Trophoblast cell (in vitro differentiated cells and primary cell): ENCODE measurements around the gene LOXL3.

Experiments
- DNase-seq, 2 donors: peaks; one replicate each; pipeline ENCODE4 v3.0.0-alpha.2; 2016
- H2AFZ ChIP-seq: 2 replicates; pipeline ENCODE4 v1.6.1; 2013; ENCODE audit warnings: low read length, moderate library complexity, mild to moderate bottlenecking; ENCODE audit not compliant: insufficient read depth, poor library complexity
- H2AK5ac ChIP-seq: 2 replicates; pipeline ENCODE4 v1.6.1; 2013; ENCODE audit warnings: mild to moderate bottlenecking, low read length
- H2BK120ac ChIP-seq: 2 replicates; pipeline ENCODE4 v1.6.1; 2013; ENCODE audit warnings: low read length, mild to moderate bottlenecking, moderate library complexity; ENCODE audit not compliant: insufficient read depth, poor library complexity
- H2BK12ac ChIP-seq: 2 replicates; pipeline ENCODE4 v1.6.1; 2013; ENCODE audit warnings: mild to moderate bottlenecking, low read length, moderate library complexity
- H2BK5ac ChIP-seq: 2 replicates; pipeline ENCODE4 v1.6.1; 2013; ENCODE audit warnings: low read length, low read depth, moderate library complexity, mild to moderate bottlenecking; ENCODE audit not compliant: poor library complexity
- H3K14ac ChIP-seq: 2 replicates; pipeline ENCODE4 v1.6.1; 2013; ENCODE audit warnings: mild to moderate bottlenecking, low read length
- H3K18ac ChIP-seq: 2 replicates; pipeline ENCODE4 v1.6.1; 2013; ENCODE audit warnings: mild to moderate bottlenecking, low read length
- H3K23ac ChIP-seq: 2 replicates; pipeline ENCODE4 v1.6.1; 2013; ENCODE audit warnings: low read length
- H3K27ac ChIP-seq: 2 replicates; pipeline ENCODE4 v1.5.1; 2013; ENCODE audit warnings: low read depth, mild to moderate bottlenecking, inconsistent platforms, low read length, moderate library complexity
- H3K27me3 ChIP-seq: 2 replicates; pipeline ENCODE4 v1.6.1; 2013; ENCODE audit warnings: inconsistent platforms, mild to moderate bottlenecking, low read length, moderate library complexity; ENCODE audit not compliant: insufficient read depth
- H3K36me3 ChIP-seq, 2 experiments: 1 replicate in 1 of 2; 2 replicates in 1 of 2; pipeline ENCODE4 v1.6.1; 2013; ENCODE audit warnings: low read length in 2 of 2, mild to moderate bottlenecking in 2 of 2, moderate library complexity in 1 of 2; ENCODE audit not compliant: insufficient read depth in 2 of 2, control insufficient read depth in 1 of 2
- H3K4ac ChIP-seq: 2 replicates; pipeline ENCODE4 v1.6.1; 2013; ENCODE audit warnings: low read depth, mild to moderate bottlenecking, low read length, moderate library complexity
- H3K4me1 ChIP-seq, 2 experiments: 1 replicate in 1 of 2; 2 replicates in 1 of 2; pipeline ENCODE4 v1.6.1; 2013; ENCODE audit warnings: low read length in 2 of 2, mild to moderate bottlenecking in 2 of 2, moderate library complexity in 1 of 2; ENCODE audit not compliant: insufficient read depth in 2 of 2, control insufficient read depth in 1 of 2
- H3K4me2 ChIP-seq: 2 replicates; pipeline ENCODE4 v1.6.1; 2013; ENCODE audit warnings: inconsistent platforms, mild to moderate bottlenecking, low read length, moderate library complexity
- H3K4me3 ChIP-seq: 2 replicates; pipeline ENCODE4 v1.5.1; 2013; ENCODE audit warnings: mild to moderate bottlenecking, low read depth, low read length, inconsistent platforms
- H3K79me1 ChIP-seq: one replicate; pipeline ENCODE4 v1.6.1; 2013; ENCODE audit warnings: low read length
- H3K79me2 ChIP-seq: 2 replicates; pipeline ENCODE4 v1.6.1; 2013; ENCODE audit warnings: low read length, mild to moderate bottlenecking; ENCODE audit not compliant: control insufficient read depth, insufficient read depth, poor library complexity
- H3K9ac ChIP-seq: 2 replicates; pipeline ENCODE4 v1.6.1; 2013; ENCODE audit warnings: mild to moderate bottlenecking, low read length
- H3K9me3 ChIP-seq: 2 replicates; pipeline ENCODE4 v1.6.1; 2013; ENCODE audit warnings: low read depth, mild to moderate bottlenecking, control low read depth, inconsistent platforms, low read length; ENCODE audit not compliant: insufficient read depth
- H4K12ac ChIP-seq: 2 replicates; pipeline ENCODE4 v1.6.1; 2013; ENCODE audit warnings: low read depth, mild to moderate bottlenecking, low read length, moderate library complexity
- H4K8ac ChIP-seq: 2 replicates; pipeline ENCODE4 v1.6.1; 2013; ENCODE audit warnings: low read depth, mild to moderate bottlenecking, low read length, moderate library complexity
- H4K91ac ChIP-seq: one replicate; pipeline ENCODE4 v1.6.1; 2013; ENCODE audit warnings: low read depth, mild to moderate bottlenecking, low read length, moderate library complexity
- WGBS: extraction: QIAGEN DNeasy Blood & Tissue Kit; methylation state at CpG from one replicate; pipeline ENCODE4 v1.1.7; 2013; ENCODE audit warnings: missing lambda C conversion rate; ENCODE audit not compliant: insufficient read length, insufficient coverage; ENCODE audit errors: extremely low coverage; 5-methylcytosine and 5-hydroxymethylcytosine counted together

Gene LOXL3

DNA sequence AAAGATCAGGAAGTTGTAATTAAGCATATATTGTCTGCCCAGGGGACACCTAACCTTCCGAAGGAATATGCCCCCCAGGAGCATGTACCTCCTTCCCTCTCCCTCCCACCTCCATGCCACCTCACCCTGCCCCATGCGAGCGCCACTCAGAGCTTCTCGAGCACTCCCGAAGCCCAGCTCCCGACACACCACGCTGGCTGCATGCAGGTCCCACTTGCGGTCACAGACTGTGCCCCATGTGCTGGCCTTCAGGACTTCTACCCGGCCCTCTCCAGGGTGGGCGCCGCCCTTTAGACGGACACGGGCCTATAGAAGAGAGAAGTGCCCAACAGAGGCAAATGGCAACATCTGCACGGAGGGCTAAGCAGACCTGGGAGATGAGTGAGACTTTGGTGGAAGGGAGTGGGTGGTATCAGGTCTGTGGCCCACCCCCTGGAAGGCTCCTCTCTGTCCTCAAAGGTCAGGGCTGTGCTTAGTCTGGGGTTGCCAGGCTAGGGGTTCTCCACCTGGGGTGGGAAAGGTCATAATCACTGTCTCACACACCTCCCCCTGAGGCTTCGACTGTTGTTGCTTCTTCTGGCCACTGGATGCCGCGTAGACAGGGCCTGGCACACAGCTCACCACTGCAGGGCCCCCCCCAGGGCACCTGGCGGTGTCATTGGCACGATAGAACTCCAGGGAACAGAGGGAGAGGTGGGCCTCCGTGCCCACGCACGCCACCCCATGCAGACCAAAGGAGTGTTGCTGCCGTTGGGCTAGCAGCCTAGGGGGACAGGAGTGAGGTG lies 17.4 kb downstream of the LOXL3 start:
- WGBS, result no CpG with 5 or more reads among the region's 23 CpGs
- H2BK5ac ChIP-seq, result no peak overlapping the region
- no peak overlapping the region for H2BK12ac ChIP-seq
- H3K4me3 ChIP-seq, result no peak overlapping the region
- H3K36me3 ChIP-seq, result peaks cover 12 to 17% of the 10 kb centered on the region in 2 experiments
- no peaks in the 10 kb centered on the region for H3K27me3 ChIP-seq
- H3K4me2 ChIP-seq, result no peak overlapping the region
- no peak for DNase-seq
- H2AFZ ChIP-seq, result no peak overlapping the region
- H3K23ac ChIP-seq, result no peak overlapping the region
- no peaks in the 10 kb centered on the region for H3K9me3 ChIP-seq
- H3K4me1 ChIP-seq, result no peaks in the 10 kb centered on the region
- H3K18ac ChIP-seq, result no peak overlapping the region
- H2BK120ac ChIP-seq, result no peak overlapping the region
- H3K79me1 ChIP-seq, result no peaks in the 10 kb centered on the region
- no peak overlapping the region for H2AK5ac ChIP-seq
- no peak overlapping the region for H4K8ac ChIP-seq
- H3K79me2 ChIP-seq, result no peaks in the 10 kb centered on the region
- no peak overlapping the region for H4K91ac ChIP-seq
- no peak overlapping the region for H4K12ac ChIP-seq
- H3K14ac ChIP-seq, result no peak overlapping the region
- no peak overlapping the region for H3K4ac ChIP-seq
- H3K27ac ChIP-seq, result no peak overlapping the region
- no peak overlapping the region for H3K9ac ChIP-seq

GRCh38 chr2:74535440-74535965 lies 18.2 kb downstream of the LOXL3 start:
- DNase-seq, result no peak
- H3K79me1 ChIP-seq, result no peaks in the 10 kb centered on the region
- whole genome bisulfite sequencing, result no CpG with 5 or more reads among the region's 10 CpGs

GRCh38 chr2:74534411-74534810 lies 19.3 kb downstream of the LOXL3 start:
- H2BK5ac ChIP-seq, result no peak overlapping the region
- no peak overlapping the region for H2BK12ac ChIP-seq
- H3K18ac ChIP-seq, result no peak overlapping the region
- peaks cover 5% of the 10 kb centered on the region for H3K79me2 ChIP-seq
- DNase-seq, result no peak
- H3K4me2 ChIP-seq, result no peak overlapping the region
- no peak overlapping the region for H3K23ac ChIP-seq
- H3K4ac ChIP-seq, result no peak overlapping the region
- H4K12ac ChIP-seq, result no peak overlapping the region
- H3K27ac ChIP-seq, result no peak overlapping the region
- no peak overlapping the region for H2BK120ac ChIP-seq
- H3K36me3 ChIP-seq, result peaks cover 12 to 18% of the 10 kb centered on the region in 2 experiments
- peaks cover 7% of the 10 kb centered on the region for H3K79me1 ChIP-seq
- no peak overlapping the region for H2AFZ ChIP-seq
- H3K27me3 ChIP-seq, result no peaks in the 10 kb centered on the region
- H4K91ac ChIP-seq, result no peak overlapping the region
- no peak overlapping the region for H2AK5ac ChIP-seq
- H3K4me1 ChIP-seq, result peaks cover 6% of the 10 kb centered on the region in 2 experiments
- H3K4me3 ChIP-seq, result no peak overlapping the region
- no peak overlapping the region for H3K14ac ChIP-seq
- no peak overlapping the region for H4K8ac ChIP-seq
- WGBS, result no CpG with 5 or more reads among the region's 12 CpGs
- H3K9me3 ChIP-seq, result no peaks in the 10 kb centered on the region
- no peak overlapping the region for H3K9ac ChIP-seq

More at GRCh38 chr2:74535440-74535965, 18.2 kb downstream of the LOXL3 start:
- Histone ChIP-seq H4K91ac (no peak overlapping the region), H3K4me2 (no peak overlapping the region), H3K4me1 (peaks cover 5% of the 10 kb centered on the region in 2 experiments), H2BK5ac (no peak overlapping the region), H4K12ac (no peak overlapping the region), H3K23ac (no peak overlapping the region), H2BK12ac (no peak overlapping the region), H3K18ac (no peak overlapping the region), H2AFZ (no peak overlapping the region), H3K79me2 (no peaks in the 10 kb centered on the region), H2BK120ac (no peak overlapping the region), H3K27me3 (no peaks in the 10 kb centered on the region), H3K4me3 (no peak overlapping the region), H3K36me3 (peaks cover 12 to 18% of the 10 kb centered on the region in 2 experiments), H3K9me3 (no peaks in the 10 kb centered on the region), H2AK5ac (no peak overlapping the region), H3K14ac (no peak overlapping the region), H3K27ac (no peak overlapping the region), H3K4ac (no peak overlapping the region), H4K8ac (no peak overlapping the region), H3K9ac (no peak overlapping the region)

DNA sequence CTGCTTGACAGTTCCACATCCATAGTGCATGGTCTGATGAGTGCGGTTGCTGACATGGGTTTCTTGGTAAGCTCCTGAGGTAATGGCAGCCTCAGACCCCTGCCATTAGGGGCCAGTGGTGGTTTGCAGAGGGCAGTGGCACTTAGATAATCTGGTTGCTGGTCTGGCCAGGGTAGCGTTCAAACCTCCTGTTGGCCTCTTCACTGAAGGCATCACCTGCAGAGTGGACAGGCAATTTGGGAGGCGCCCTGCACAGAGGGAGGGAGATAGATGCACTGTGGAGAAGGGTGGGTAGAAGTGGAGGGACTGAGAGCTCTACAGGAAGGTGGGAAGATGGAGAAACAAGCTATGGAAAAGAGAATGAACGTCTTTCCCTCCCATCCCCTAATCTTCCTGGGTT lies 20.3 kb downstream of the LOXL3 start:
- Histone ChIP-seq H2BK120ac (no peak overlapping the region), H3K4me3 (no peak overlapping the region), H3K4me1 (peaks cover 9% of the 10 kb centered on the region in 2 experiments), H2AK5ac (no peak overlapping the region), H3K79me1 (peaks cover 11% of the 10 kb centered on the region), H3K14ac (no peak overlapping the region), H3K23ac (no peak overlapping the region), H3K79me2 (peaks cover 11% of the 10 kb centered on the region), H4K12ac (no peak overlapping the region), H3K4ac (no peak overlapping the region), H3K27me3 (no peaks in the 10 kb centered on the region), H4K8ac (no peak overlapping the region), H2AFZ (no peak overlapping the region), H2BK5ac (no peak overlapping the region), H3K27ac (no peak overlapping the region), H2BK12ac (no peak overlapping the region), H3K36me3 (peaks cover 12 to 18% of the 10 kb centered on the region in 2 experiments), H3K9me3 (no peaks in the 10 kb centered on the region), H3K4me2 (no peak overlapping the region), H3K18ac (no peak overlapping the region), H3K9ac (no peak overlapping the region), H4K91ac (no peak overlapping the region)
- no CpG with 5 or more reads among the region's 4 CpGs for WGBS
- DNase-seq, result no peak
